Measurements from ENCODE around the gene PPP3CA. TPM values are rescaled to one million over a fixed set of nuclear protein-coding genes. Genes with fewer than 3 reads are reported as not detected.

PPP3CA gene
- total RNA-seq, 1 donor from 2014 or later, result 16.7 TPM

GRCh38 chr4:101279377-101279871 is 67.9 kb downstream of the PPP3CA start:
- peak overlapping the region; percentile 50 for H3K27ac ChIP-seq (replicated peaks)
- no peaks in the 10 kb centered on the region for H3K9me3 ChIP-seq (replicated peaks)
- no peak for TF ChIP-seq CTCF (IDR thresholded peaks at IDR 0.05; ENCODE audit: borderline replicate concordance)
- H3K27me3 ChIP-seq (ENCODE audit: low read depth), result no peaks in the 10 kb centered on the region
- H3K4me1 ChIP-seq, result peaks cover 59% of the 10 kb centered on the region
- no peaks in the 10 kb centered on the region for H3K36me3 ChIP-seq
- DNase-seq, result peak; percentile 36
- H3K4me3 ChIP-seq, result no peak overlapping the region
- intact Hi-C loops (cut with micrococcal nuclease), result no loop called here

GRCh38 chr4:101277671-101278070 is 69.7 kb downstream of the PPP3CA start:
- Histone ChIP-seq H3K4me1 (peaks cover 46% of the 10 kb centered on the region), H3K36me3 (no peaks in the 10 kb centered on the region), H3K4me3 (no peak overlapping the region), H3K27me3 (ENCODE audit: low read depth) (no peaks in the 10 kb centered on the region), H3K9me3 (replicated peaks) (no peaks in the 10 kb centered on the region), H3K27ac (replicated peaks) (no peak overlapping the region)
- intact Hi-C loops (cut with micrococcal nuclease), result no loop called here
- DNase-seq, result no peak
- TF ChIP-seq CTCF (IDR thresholded peaks at IDR 0.05; ENCODE audit: borderline replicate concordance), result no peak

- no peaks in the 10 kb centered on the region for H3K9me3 ChIP-seq (replicated peaks)
- no peak for DNase-seq
- peaks cover 44% of the 10 kb centered on the region for H3K4me1 ChIP-seq
- no peaks in the 10 kb centered on the region for H3K27me3 ChIP-seq (ENCODE audit: low read depth)
- no peak for TF ChIP-seq CTCF (IDR thresholded peaks at IDR 0.05; ENCODE audit: borderline replicate concordance)
- intact Hi-C loops (cut with micrococcal nuclease), result no loop called here
- H3K36me3 ChIP-seq, result no peaks in the 10 kb centered on the region
- no peak overlapping the region for H3K4me3 ChIP-seq
- H3K27ac ChIP-seq (replicated peaks), result no peak overlapping the region
Observed at GRCh38 chr4:101276661-101277060, 70.7 kb downstream of the PPP3CA start.

- TF ChIP-seq CTCF (IDR thresholded peaks at IDR 0.05; ENCODE audit: borderline replicate concordance), result no peak
- DNase-seq, result no peak
Observed at GRCh38 chr4:101274888-101275752, 72.2 kb downstream of the PPP3CA start.

GRCh38 chr4:101271516-101271915 is 75.8 kb downstream of the PPP3CA start:
- Histone ChIP-seq H3K27me3 (ENCODE audit: low read depth) (no peaks in the 10 kb centered on the region), H3K27ac (replicated peaks) (no peak overlapping the region), H3K4me1 (peaks cover 22% of the 10 kb centered on the region), H3K9me3 (replicated peaks) (no peaks in the 10 kb centered on the region), H3K4me3 (no peak overlapping the region), H3K36me3 (no peaks in the 10 kb centered on the region)
- intact Hi-C loops (cut with micrococcal nuclease), result no loop called here
- TF ChIP-seq CTCF (IDR thresholded peaks at IDR 0.05; ENCODE audit: borderline replicate concordance), result no peak
- no peak for DNase-seq

More at GRCh38 chr4:101274888-101275752, 72.2 kb downstream of the PPP3CA start:
- no peaks in the 10 kb centered on the region for H3K9me3 ChIP-seq (replicated peaks)
- intact Hi-C loops (cut with micrococcal nuclease), result no loop called here
- H3K27me3 ChIP-seq (ENCODE audit: low read depth), result no peaks in the 10 kb centered on the region
- H3K27ac ChIP-seq (replicated peaks), result no peak overlapping the region
- peaks cover 40% of the 10 kb centered on the region for H3K4me1 ChIP-seq
- H3K36me3 ChIP-seq, result no peaks in the 10 kb centered on the region
- H3K4me3 ChIP-seq, result no peak overlapping the region
